K562 (cell line): ENCODE measurements around the gene RRAD. TPM values are rescaled to one million over a fixed set of nuclear protein-coding genes. Genes with fewer than 3 reads are reported as not detected.

Experiments
- ARID1B ChIP-seq: fragments of 450-650 bp; IDR thresholded peaks from 2 replicates; pipeline ENCODE4 v1.6.1; 2016; ENCODE audit warnings: antibody characterized with exemption, mild to moderate bottlenecking, inconsistent platforms
- CSDE1 ChIP-seq, 2 experiments: fragments of 450-650 bp; IDR thresholded peaks; 2 replicates each; pipeline ENCODE4 v1.6.1; 2016; ENCODE audit warnings: mild to moderate bottlenecking in 1 of 2
- DPF2 ChIP-seq: fragments of 450-650 bp; IDR thresholded peaks from 2 replicates; pipeline ENCODE4 v1.6.1; 2016
- E2F3 ChIP-seq: fragments of 250-450 bp; sonication (Bioruptor Pico); IDR thresholded peaks from 2 replicates; pipeline ENCODE4 v1.4.0; 2020; ENCODE audit warnings: mild to moderate bottlenecking
- ELF4 ChIP-seq: fragments of 450-650 bp; formaldehyde crosslinking; IDR thresholded peaks from 2 replicates; pipeline ENCODE4 v1.4.0; 2022; ENCODE audit warnings: missing genetic modification characterization
- ESRRA ChIP-seq: fragments of 450-650 bp; IDR thresholded peaks from 2 replicates; pipeline ENCODE4 v1.6.1; 2014; ENCODE audit warnings: low read depth, mild to moderate bottlenecking, moderate library complexity, borderline replicate concordance
- EWSR1 ChIP-seq: fragments of 450-650 bp; IDR thresholded peaks from 2 replicates; pipeline ENCODE4 v1.6.1; 2018; ENCODE audit warnings: borderline replicate concordance, mild to moderate bottlenecking, low read depth, moderate library complexity; ENCODE audit not compliant: partially characterized antibody
- FOXM1 ChIP-seq, 2 experiments: fragments of 450-650 bp in 1 of 2; sonication (generic) in 1 of 2; formaldehyde crosslinking in 1 of 2; IDR thresholded peaks; 2 replicates each; pipeline versions ENCODE4 v1.6.1 to v1.9.0; 2017 to 2022; ENCODE audit warnings: low read depth in 2 of 2, mild to moderate bottlenecking in 2 of 2, missing genetic modification reagents in 1 of 2, moderate library complexity in 1 of 2
- IRF1 ChIP-seq: sonication (generic); formaldehyde crosslinking; IDR thresholded peaks from 2 replicates; pipeline ENCODE4 v1.8.0; 2022; ENCODE audit warnings: missing genetic modification reagents, mild to moderate bottlenecking, borderline replicate concordance
- KLF10 ChIP-seq: fragments of 250-450 bp; sonication (Bioruptor Pico); IDR thresholded peaks from 2 replicates; pipeline ENCODE4 v1.6.1; 2021; ENCODE audit warnings: matching md5 sums
- MTA3 ChIP-seq: fragments of 450-650 bp; formaldehyde crosslinking; IDR thresholded peaks from 2 replicates; pipeline ENCODE4 v1.6.1; 2017; ENCODE audit warnings: mild to moderate bottlenecking, borderline replicate concordance
- NONO ChIP-seq, 2 experiments: fragments of 200-400 bp in 1 of 2; fragments of 450-650 bp in 1 of 2; formaldehyde crosslinking in 1 of 2; IDR thresholded peaks; 2 replicates each; pipeline ENCODE4 v1.6.1; 2017; ENCODE audit warnings: low read depth in 2 of 2, mild to moderate bottlenecking in 2 of 2, moderate library complexity in 2 of 2, low read length in 1 of 2
- NR2C2 ChIP-seq, 2 experiments: fragments of 200-800 bp in 1 of 2; sonication (Bioruptor generic) in 1 of 2; sonication (generic) in 1 of 2; formaldehyde crosslinking in 1 of 2; IDR thresholded peaks; 2 replicates each; pipeline versions ENCODE4 v1.6.1 to v1.8.0; 2016 to 2022; ENCODE audit warnings: mild to moderate bottlenecking in 1 of 2, missing compliant biosample characterization in 1 of 2, missing genetic modification characterization in 1 of 2, missing genetic modification reagents in 1 of 2
- RBFOX2 ChIP-seq: fragments of 200-400 bp; formaldehyde crosslinking; IDR thresholded peaks from 2 replicates; pipeline ENCODE4 v1.6.1; 2017; ENCODE audit warnings: low read depth, mild to moderate bottlenecking, low read length, moderate library complexity
- SAFB ChIP-seq: fragments of 200-400 bp; formaldehyde crosslinking; IDR thresholded peaks from 2 replicates; pipeline ENCODE4 v1.6.1; 2017; ENCODE audit warnings: low read depth, low read length, borderline replicate concordance
- SIRT6 ChIP-seq: IDR thresholded peaks from one replicate; pipeline ENCODE4 v1.6.1; 2012; ENCODE audit warnings: low read depth, mild to moderate bottlenecking, control low read depth, inconsistent platforms, low read length, moderate library complexity
- TCF7L2 ChIP-seq: fragments of 150-350 bp; IDR thresholded peaks from 2 replicates; pipeline ENCODE4 v1.6.1; 2016; ENCODE audit warnings: low read depth, mild to moderate bottlenecking, low read length, moderate library complexity
- ZFPM2 ChIP-seq: fragments of 250-450 bp; sonication (Bioruptor Pico); IDR thresholded peaks from 2 replicates; pipeline ENCODE4 v1.5.1; 2022; ENCODE audit warnings: mild to moderate bottlenecking
- ZNF41 ChIP-seq: fragments of 250-450 bp; sonication (Bioruptor Pico); conservative IDR thresholded peaks from 2 replicates; pipeline ENCODE4 v1.4.0; 2020; ENCODE audit warnings: mild to moderate bottlenecking
- polyA plus RNA-seq, 8 experiments: library from polyadenylated mRNA; depleted of rRNA in 4 of 8; stranded (reverse) in 5 of 8; unstranded in 3 of 8; fragments of >200 nt; fragmentation: Nextera tagmentation in 2 of 8; fragmentation: Illumina TruSeq in 1 of 8; extraction: Ambion mirVana in 2 of 8; extraction: Trizol in 1 of 8; gene quantifications; 2 replicates each; pipeline versions ENCODE4 v1.2.1 to v1.2.3, GENCODE V29; 2011 to 2014; ENCODE audit warnings: inconsistent platforms in 1 of 8, missing spikeins in 1 of 8
- total RNA-seq, 7 experiments: library from RNA; depleted of rRNA in 6 of 7; stranded (reverse); fragments of >200 nt in 6 of 7; fragmentation: Illumina TruSeq in 2 of 7; extraction: Trizol in 2 of 7; gene quantifications; 2 replicates each; pipeline versions ENCODE4 v1.2.1 to v1.2.3, GENCODE V29; 2011 to 2021; ENCODE audit warnings: low replicate concordance in 1 of 7
- TF ChIP-seq, protein P1 (sequence below): fragments of 450-650 bp; formaldehyde crosslinking; IDR thresholded peaks from 2 replicates; pipeline ENCODE4 v1.4.0; 2020; ENCODE audit warnings: mild to moderate bottlenecking, mixed read lengths
- TF ChIP-seq, protein P2 (sequence below): conservative IDR thresholded peaks from 2 replicates; pipeline ENCODE4 v1.6.1; 2011; ENCODE audit warnings: low read depth, mild to moderate bottlenecking, low read length; ENCODE audit not compliant: control insufficient read depth
- TF ChIP-seq, protein P3 (sequence below): fragments of 450-650 bp; conservative IDR thresholded peaks from 2 replicates; pipeline ENCODE4 v1.6.1; 2016; ENCODE audit warnings: missing genetic modification characterization, low read depth, mild to moderate bottlenecking, control low read depth, missing compliant biosample characterization

The RRAD gene
- total and polyA plus RNA-seq, 9 of the 15 experiments (the other 6 are each of a cell fraction or from before 2014, with no cell fraction given) = 0.09 to 0.20 (median 0.13) TPM; not detected in 5

DNA sequence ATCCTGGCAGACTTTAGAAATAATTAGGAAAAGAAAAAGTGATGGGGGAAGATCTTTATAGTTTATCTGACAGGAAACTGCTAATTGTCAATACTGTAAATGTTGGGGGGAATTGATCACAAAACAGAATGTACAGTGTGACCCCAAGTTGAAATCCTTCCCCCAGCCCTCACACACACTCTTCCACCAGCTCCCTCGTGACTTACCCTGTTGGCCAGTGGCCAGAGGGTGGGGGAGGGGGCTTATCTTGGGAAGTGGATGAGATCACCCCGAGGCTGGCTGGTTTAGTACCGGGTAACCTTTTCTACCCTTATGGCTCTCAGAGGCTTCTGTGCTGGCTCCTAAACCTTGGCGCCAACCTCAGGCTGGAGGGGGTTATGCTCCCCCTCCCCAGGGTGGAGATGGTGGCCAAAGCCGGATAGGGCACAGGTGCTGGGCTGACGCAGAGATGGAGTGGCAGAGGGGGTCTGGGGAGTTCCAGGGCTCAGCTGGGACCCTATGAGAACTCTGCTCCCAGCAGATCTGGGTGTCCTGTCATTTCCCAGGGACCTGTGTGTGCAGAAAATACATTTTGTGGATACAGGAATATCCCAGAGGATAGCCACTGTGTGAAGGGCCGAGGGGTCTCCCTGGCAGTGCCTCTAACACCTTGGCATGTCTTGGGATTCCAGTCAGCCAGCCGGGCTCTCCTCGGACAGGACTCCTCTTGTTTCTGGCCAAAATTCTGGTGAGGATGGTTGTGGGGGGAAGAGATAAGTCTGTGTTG, 25.2 kb downstream of the RRAD start (continued):
- TF ChIP-seq RBFOX2 (peak; percentile 78), CSDE1 (IDR thresholded peaks at IDR 0.05) (no peak), SAFB (no peak), MTA3 (peak; percentile 84), KLF10 (CRISPR knock-in tag) (no peak), ESRRA (no peak; the same call in none of the 2 replicates), ELF4 (CRISPR knock-in tag) (no peak), NR2C2 (CRISPR knock-in tag; IDR thresholded peaks at IDR 0.05) (peak; percentile 43; the same call in 1 of the 2 replicates), NR2C2 (tag; IDR thresholded peaks at IDR 0.05) (peak; percentile 92), IRF1 (CRISPR knock-in tag) (no peak), ARID1B (peak; percentile 84), NONO (IDR thresholded peaks at IDR 0.05; ENCODE audit: low read depth in 2 of 2, low read length in 1 of 2) (0 out of 4 replicates have a peak, but pooled peaks of 1 of the 2 experiments have one; percentile 55), ZFPM2 (CRISPR knock-in tag) (no peak), FOXM1 (IDR thresholded peaks at IDR 0.05; ENCODE audit: low read depth) (no peak), FOXM1 (CRISPR knock-in tag; IDR thresholded peaks at IDR 0.05; ENCODE audit: low read depth) (no peak), E2F3 (no peak), DPF2 (peak; percentile 94), EWSR1 (no peak), ZNF41 (peak; percentile 49; the same call in 1 of the 2 replicates), SIRT6 (no peak), TCF7L2 (no peak)
- TF ChIP-seq, protein P1, sequence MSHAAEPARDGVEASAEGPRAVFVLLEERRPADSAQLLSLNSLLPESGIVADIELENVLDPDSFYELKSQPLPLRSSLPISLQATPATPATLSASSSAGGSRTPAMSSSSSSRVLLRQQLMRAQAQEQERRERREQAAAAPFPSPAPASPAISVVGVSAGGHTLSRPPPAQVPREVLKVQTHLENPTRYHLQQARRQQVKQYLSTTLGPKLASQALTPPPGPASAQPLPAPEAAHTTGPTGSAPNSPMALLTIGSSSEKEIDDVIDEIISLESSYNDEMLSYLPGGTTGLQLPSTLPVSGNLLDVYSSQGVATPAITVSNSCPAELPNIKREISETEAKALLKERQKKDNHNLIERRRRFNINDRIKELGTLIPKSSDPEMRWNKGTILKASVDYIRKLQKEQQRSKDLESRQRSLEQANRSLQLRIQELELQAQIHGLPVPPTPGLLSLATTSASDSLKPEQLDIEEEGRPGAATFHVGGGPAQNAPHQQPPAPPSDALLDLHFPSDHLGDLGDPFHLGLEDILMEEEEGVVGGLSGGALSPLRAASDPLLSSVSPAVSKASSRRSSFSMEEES = peak; percentile 88
- TF ChIP-seq, protein P2, sequence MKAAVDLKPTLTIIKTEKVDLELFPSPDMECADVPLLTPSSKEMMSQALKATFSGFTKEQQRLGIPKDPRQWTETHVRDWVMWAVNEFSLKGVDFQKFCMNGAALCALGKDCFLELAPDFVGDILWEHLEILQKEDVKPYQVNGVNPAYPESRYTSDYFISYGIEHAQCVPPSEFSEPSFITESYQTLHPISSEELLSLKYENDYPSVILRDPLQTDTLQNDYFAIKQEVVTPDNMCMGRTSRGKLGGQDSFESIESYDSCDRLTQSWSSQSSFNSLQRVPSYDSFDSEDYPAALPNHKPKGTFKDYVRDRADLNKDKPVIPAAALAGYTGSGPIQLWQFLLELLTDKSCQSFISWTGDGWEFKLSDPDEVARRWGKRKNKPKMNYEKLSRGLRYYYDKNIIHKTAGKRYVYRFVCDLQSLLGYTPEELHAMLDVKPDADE = no peak
- TF ChIP-seq, protein P3, sequence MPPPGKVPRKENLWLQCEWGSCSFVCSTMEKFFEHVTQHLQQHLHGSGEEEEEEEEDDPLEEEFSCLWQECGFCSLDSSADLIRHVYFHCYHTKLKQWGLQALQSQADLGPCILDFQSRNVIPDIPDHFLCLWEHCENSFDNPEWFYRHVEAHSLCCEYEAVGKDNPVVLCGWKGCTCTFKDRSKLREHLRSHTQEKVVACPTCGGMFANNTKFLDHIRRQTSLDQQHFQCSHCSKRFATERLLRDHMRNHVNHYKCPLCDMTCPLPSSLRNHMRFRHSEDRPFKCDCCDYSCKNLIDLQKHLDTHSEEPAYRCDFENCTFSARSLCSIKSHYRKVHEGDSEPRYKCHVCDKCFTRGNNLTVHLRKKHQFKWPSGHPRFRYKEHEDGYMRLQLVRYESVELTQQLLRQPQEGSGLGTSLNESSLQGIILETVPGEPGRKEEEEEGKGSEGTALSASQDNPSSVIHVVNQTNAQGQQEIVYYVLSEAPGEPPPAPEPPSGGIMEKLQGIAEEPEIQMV = no peak
